ENCODE results near the gene COL6A6.

DNA sequence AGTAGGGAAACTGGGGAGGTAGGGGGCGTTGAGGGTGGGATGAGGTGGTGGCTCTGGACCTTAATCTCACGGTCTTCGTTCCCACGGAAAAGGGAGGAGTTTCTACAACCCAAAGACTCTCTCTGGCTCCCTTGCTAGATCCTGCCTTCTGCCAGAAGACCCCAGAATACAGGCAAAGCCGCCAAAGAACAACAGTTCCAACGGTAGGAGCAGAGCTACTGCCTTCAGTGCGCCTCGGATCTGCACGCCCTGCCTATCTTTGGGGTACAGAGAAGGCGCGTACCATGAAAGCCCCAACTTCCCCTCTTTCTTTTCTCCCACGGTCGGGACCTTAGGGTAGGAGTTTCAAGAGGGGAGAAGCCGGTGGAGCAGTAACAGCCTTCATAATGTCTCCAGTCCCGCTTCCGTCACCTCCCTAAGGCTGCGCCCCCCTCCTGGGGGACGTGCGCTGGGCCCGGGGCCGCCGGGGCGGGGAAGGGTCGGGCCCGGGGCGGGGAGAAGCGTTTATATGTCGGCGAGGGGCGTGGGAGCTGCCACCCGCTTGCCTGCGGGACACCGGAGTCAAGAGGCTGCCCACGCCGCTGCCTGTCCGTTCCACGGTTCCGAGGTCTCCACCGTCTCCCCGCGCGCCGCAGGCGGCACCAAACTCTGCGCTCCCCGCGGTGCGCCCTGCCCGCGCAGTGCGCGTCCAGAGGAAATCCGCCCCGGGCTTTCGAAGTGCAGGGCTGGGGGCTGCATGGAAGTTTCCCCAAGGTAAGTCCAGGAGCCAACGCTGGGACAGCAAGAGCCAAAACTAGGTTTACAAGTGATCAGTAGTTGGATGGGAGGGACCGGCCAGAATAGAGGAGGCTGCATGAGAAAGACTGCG, at the start of gene COL6A6:
- no peak for TF ChIP-seq POLR2AphosphoS5 (IDR thresholded peaks at IDR 0.05)
- TF ChIP-seq, protein P1, sequence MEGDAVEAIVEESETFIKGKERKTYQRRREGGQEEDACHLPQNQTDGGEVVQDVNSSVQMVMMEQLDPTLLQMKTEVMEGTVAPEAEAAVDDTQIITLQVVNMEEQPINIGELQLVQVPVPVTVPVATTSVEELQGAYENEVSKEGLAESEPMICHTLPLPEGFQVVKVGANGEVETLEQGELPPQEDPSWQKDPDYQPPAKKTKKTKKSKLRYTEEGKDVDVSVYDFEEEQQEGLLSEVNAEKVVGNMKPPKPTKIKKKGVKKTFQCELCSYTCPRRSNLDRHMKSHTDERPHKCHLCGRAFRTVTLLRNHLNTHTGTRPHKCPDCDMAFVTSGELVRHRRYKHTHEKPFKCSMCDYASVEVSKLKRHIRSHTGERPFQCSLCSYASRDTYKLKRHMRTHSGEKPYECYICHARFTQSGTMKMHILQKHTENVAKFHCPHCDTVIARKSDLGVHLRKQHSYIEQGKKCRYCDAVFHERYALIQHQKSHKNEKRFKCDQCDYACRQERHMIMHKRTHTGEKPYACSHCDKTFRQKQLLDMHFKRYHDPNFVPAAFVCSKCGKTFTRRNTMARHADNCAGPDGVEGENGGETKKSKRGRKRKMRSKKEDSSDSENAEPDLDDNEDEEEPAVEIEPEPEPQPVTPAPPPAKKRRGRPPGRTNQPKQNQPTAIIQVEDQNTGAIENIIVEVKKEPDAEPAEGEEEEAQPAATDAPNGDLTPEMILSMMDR (IDR thresholded peaks at IDR 0.05) = no peak

Data from prostate gland (tissue), 2 donors.